ENCODE data around the gene SLC39A11.

- TF ChIP-seq SIN3A (IDR thresholded peaks at IDR 0.05; ENCODE audit: borderline replicate concordance, insufficient read depth, low read depth, low read length) (no peak), CTCF (IDR thresholded peaks at IDR 0.05) (no peak), REST (IDR thresholded peaks at IDR 0.05; ENCODE audit: insufficient read depth in 1 of 2, low read depth in 2 of 2, low read length in 1 of 2) (no peak), TCF7L2 (IDR thresholded peaks at IDR 0.05; ENCODE audit: low read depth, low read length) (no peak)
These were observed 374.8 kb downstream of the SLC39A11 start for GRCh38 chr17:72717676-72718075.

Measured in Panc1 (cell line).